ENCODE data around the gene ECSIT.
"Not testable (repeated sequence)": the region's sequence is repeated elsewhere in the genome, so short reads cannot be mapped to it uniquely, and the experiment has no call there.

The ECSIT gene

DNA sequence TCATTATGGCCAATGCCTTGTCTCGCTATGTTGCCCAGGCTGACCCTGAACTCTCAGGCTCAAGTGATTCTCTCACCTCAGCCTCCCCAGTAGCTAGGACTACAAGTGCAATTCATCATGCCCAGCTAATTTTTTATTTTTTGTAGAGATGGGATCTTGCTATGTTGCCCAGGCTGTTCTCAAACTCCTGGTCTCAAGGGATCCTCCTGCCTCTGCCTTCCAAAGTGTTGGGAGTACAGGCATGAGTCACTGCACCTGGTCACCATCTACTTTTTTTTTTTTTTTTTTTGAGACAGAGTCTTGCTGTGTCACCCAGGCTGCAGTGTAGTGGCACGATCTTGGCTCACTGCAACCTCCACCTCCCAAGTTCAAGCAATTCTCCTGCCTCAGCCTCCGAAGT is 53.6 kb downstream of the ECSIT start:
- not testable (repeated sequence) for DNase-seq

GRCh38 chr19:11473725-11474124 is 55.2 kb downstream of the ECSIT start:
- DNase-seq, result no peak

GRCh38 chr19:11468266-11468845 is 60.6 kb downstream of the ECSIT start:
- DNase-seq, result not testable (repeated sequence)

DNA sequence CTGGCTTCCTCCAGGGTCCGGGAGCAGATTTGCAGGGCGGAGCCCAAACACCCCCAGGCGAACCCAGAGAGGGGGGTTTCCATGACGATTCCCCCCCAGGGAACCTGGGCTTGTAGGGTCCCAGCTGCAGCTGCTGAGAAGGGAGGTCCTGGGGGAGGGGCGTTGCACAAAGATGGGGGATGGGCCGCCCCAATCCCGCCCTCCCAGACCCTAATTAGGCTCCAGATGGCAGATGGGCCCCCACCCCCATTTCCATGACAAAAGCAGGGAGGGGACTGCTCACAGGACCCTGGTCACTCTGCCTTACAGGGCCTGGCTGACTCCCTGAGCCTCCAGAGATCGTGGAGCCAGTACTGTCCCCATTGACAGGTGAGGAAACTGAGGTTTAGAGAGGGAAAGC is 63.3 kb downstream of the ECSIT start:
- no peak for DNase-seq

DNA sequence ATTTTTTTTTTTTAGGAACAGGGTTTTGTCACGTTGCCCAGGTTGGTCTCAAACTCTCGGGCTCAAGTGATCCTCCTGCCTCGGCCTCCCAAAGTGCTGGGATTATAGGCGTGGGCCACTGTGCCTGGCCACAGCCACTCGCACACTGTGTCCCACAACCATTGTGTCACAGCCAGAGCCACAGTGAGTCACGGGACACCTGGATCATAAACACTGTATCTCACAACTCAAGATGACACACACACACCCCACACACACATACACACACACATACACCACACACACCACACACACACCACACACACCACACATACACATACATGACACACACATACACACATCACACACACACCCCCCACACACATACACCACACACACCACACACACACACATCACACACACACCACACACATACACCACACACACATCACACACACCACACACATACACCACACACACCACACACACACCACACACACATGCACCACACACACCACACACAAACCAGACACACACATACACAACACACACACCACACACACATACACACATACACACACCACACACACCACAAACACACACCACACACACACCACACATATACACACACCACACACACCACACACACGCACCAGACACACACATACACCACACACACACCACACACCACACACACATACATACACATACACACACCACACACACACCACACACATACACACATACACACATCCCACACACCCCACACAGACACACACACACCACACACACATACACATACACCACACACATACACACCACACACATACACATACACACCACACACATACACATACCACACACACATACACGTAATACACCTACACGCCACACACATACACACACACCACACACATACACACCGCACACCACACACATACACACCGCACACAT is 64.3 kb downstream of the ECSIT start:
- no peak for DNase-seq

GRCh38 chr19:11463391-11463790 is 65.5 kb downstream of the ECSIT start:
- no peak for DNase-seq

DNA sequence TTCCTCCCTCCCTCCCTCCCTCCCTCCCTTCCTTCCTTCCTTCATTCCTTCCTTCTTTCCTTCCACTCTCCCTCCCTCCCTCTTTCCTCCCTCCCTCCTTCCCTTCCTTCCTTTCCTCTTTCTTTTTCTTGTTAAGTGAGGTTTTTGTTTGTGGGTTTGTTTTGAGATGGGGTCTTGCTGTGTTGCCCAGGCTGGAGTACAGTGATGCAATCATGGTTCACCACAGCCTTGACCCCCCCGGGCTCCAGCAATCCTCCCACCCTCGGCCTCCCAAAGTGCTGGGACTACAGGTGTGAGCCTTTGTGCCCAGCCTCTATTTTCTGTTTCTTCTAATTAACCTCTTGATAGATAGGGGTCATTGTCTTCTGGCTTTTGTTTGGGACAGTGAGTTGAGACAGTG is 67.5 kb downstream of the ECSIT start:
- DNase-seq, result no peak

DNA sequence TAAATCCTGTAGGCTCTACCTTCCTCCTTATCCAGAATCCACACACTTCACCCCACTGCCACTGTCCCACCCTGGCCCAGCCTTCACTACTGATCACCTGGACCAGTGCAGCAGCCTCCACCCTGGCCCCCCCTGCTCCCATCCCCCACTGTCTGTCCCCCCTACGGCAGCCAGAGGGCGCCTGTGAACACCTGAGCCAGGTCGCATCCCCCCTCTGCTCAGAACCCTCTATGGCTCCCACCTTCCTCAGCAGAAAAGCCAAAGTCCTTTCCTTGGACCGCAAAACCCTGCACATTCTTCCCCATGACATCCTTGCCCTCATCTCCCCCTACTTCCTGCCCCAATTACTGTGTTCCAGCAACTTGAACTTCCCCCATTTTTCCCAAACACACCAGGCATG is 68.7 kb downstream of the ECSIT start:
- no peak for DNase-seq

DNA sequence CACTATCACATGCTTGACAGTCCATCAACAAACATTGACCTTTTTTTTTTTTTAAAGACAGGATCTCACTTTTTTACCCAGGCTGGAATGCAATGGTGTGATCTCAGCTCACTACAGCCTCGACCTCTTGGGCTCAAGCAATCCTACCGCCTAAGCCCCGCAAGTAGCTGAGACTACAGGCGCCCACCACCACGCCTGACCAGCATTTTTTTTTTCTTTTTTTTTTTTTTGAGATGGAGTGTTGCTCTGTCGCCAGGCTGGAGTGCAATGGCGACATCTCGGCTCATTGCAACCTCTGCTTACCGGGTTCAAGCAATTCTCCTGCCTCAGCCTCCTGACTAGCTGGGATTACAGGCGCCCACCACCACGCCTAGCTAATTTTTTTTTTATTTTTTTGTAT is 70.0 kb downstream of the ECSIT start:
- not testable (repeated sequence) for DNase-seq

- DNase-seq, result no peak
These were observed 70.6 kb downstream of the ECSIT start for GRCh38 chr19:11458236-11458900.

DNA sequence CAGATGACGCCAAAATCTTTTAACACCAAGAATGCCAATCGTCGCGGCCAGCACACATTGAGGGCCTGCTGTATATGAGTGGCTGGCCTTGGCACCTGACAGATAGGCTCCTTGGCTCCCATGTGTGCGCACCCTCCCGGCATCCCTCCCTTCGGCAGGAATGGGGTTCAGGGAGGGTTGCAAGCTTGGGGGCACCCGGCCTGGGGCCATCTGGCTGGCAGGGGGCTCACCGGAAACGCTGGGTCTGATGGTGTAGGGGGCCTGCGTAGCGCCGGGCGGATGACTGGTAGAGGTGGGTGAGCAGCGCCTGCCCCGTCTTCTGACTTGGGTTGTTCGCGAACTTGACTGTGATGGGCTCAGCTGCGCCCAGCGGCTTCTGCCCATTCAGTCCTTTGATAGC is 71.1 kb downstream of the ECSIT start:
- DNase-seq, result no peak

DNA sequence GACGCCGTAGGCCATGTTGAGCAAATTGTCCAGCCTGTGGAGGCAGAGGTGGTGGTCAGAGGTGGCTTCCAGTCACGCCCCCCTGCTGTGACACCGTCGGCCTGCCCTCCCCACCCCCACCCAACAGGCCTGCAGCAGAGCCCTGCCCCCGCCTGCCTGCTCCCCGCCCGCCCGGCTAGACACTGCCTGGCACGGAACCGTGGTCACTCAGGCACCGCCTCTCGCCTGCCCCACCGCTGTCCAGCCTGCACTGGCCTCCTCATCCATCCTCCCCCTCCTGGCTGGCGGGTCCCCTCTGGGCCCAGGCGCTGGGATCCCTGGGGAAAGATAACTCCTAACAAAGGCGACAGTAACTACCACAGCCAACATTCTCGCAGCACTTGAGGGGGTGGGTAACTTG is 71.8 kb downstream of the ECSIT start:
- DNase-seq, result peak; percentile 79 to 90

- no peak for DNase-seq
These were observed 72.3 kb downstream of the ECSIT start for GRCh38 chr19:11456659-11457058.
